ENCODE results near the gene AP1B1. TPM values are rescaled to one million over a fixed set of nuclear protein-coding genes. Genes with fewer than 3 reads are reported as not detected.
A peak's percentile ranks its signal among the peaks of the same experiment; 100 is the strongest.

AP1B1 gene
- total and polyA plus RNA-seq, 4 donors, result 22.3 to 71.9 (median 44.2) TPM

DNA sequence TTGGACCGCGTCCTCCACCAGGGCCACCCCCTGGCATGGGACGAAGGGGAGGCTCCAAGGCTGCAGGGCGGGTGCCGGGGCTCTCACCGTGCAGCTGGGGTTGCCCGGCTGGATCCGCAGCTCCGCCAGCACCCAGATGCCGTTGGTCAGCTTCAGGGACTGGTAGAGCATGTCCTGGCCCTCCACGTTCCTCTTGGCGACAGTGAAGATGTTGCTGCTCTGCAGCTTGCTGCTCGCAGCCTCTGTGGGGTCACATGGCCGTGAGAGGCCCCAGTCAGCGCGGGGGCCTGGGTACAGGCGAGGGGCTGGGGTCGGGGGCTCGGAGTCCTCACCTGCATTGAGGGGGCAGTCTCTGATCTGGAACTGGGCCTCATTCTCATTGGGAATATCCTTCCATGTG lies 58.1 kb downstream of the AP1B1 start:
- H3K27me3 ChIP-seq (ENCODE audit: control insufficient read depth in 1 of 2, insufficient read depth in 2 of 2, low read length in 1 of 2), result no peaks in the 10 kb centered on the region
- no peak overlapping the region for H3K27ac ChIP-seq (ENCODE audit: low read depth in 1 of 2, low read length in 2 of 2)
- peaks cover 0 to 8% of the 10 kb centered on the region in 2 donors for H3K36me3 ChIP-seq (ENCODE audit: control insufficient read depth in 1 of 2, insufficient read depth in 2 of 2, low read length in 1 of 2)
- intact Hi-C loops (cut with DNase I), result no loop called here
- DNase-seq (peak in 1 of 2 donors; percentile 72), ATAC-seq (ENCODE audit: low FRiP score) (no peak)
- no peaks in the 10 kb centered on the region for H3K4me1 ChIP-seq (ENCODE audit: control insufficient read depth in 1 of 2, insufficient read depth in 2 of 2, low read length in 2 of 2)
- H3K9me3 ChIP-seq (ENCODE audit: control insufficient read depth, low read length), result no peaks in the 10 kb centered on the region
- 86 to 88% methylated on average over 19 of the region's 19 CpGs for WGBS, 2 donors
- no peak overlapping the region for H3K4me3 ChIP-seq (ENCODE audit: low read length in 2 of 2)

GRCh38 chr22:29329581-29329980 lies 58.8 kb downstream of the AP1B1 start:
- Histone ChIP-seq H3K27ac (ENCODE audit: low read depth in 1 of 2, low read length in 2 of 2) (no peak overlapping the region), H3K4me1 (ENCODE audit: control insufficient read depth in 1 of 2, insufficient read depth in 2 of 2, low read length in 2 of 2) (no peaks in the 10 kb centered on the region), H3K36me3 (ENCODE audit: control insufficient read depth in 1 of 2, insufficient read depth in 2 of 2, low read length in 1 of 2) (peaks cover 0 to 8% of the 10 kb centered on the region in 2 donors), H3K4me3 (ENCODE audit: low read length in 2 of 2) (no peak overlapping the region), H3K9me3 (ENCODE audit: control insufficient read depth, low read length) (no peaks in the 10 kb centered on the region), H3K27me3 (ENCODE audit: control insufficient read depth in 1 of 2, insufficient read depth in 2 of 2, low read length in 1 of 2) (no peaks in the 10 kb centered on the region)
- WGBS, 2 donors, result 86 to 92% methylated on average over 11 of the region's 11 CpGs
- DNase-seq (no peak), ATAC-seq (ENCODE audit: low FRiP score) (no peak)
- intact Hi-C loops (cut with DNase I), result no loop called here

DNA sequence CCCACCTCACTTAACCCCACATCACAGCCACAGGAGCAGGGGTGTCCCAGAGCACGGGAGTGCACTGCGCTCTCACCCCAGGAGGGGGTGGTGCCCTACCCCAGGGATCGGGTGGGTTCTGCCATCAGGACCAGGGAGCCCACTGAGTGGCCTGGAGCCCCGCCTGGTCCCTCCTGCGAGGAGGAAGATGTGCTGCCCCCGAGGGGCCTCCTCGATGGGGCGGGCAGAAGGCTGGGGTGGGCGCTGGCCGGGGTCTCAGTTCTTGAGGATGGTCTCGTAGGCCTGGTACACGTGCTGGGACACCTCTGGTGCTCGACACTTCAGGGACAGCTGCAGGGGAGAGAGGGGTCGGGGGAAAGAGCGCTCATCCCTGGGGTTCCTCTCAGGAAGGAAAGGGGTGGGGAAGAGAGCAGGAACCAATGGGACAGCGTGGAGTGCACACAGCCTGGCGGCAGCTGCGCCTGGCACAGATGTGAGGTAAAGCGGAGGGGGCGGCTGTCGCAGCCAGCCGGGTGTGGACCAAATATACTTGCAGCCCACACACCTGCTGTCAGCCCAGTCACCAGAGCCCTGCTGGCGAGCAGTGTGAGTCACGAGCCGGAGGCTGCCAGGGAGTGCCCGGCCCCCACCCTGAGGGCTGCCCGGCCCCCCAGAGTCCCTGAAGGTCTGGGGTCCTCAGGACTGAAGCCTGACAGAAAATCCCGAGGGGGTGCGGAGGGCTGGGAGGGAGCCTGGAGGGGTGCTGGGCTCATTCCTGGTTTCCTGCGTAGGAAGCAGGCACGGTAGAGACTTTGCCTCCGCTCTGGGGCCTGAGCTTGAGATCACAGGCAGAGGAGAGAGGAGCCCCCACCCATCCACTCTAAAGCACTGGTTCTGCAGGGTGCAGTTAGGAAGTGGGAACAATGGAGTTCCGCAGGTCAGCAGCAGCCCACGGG lies 59.5 kb downstream of the AP1B1 start:
- H3K27ac ChIP-seq (ENCODE audit: low read depth in 1 of 2, low read length in 2 of 2), result no peak overlapping the region
- ATAC-seq (ENCODE audit: low FRiP score) (no peak), DNase-seq (no peak)
- intact Hi-C loops (cut with DNase I), result no loop called here
- WGBS, 2 donors, result 85 to 86% methylated on average over 34 of the region's 34 CpGs
- no peak overlapping the region for H3K4me3 ChIP-seq (ENCODE audit: low read length in 2 of 2)
- H3K27me3 ChIP-seq (ENCODE audit: control insufficient read depth in 1 of 2, insufficient read depth in 2 of 2, low read length in 1 of 2), result no peaks in the 10 kb centered on the region
- no peaks in the 10 kb centered on the region for H3K9me3 ChIP-seq (ENCODE audit: control insufficient read depth, low read length)
- peaks cover 0 to 8% of the 10 kb centered on the region in 2 donors for H3K36me3 ChIP-seq (ENCODE audit: control insufficient read depth in 1 of 2, insufficient read depth in 2 of 2, low read length in 1 of 2)
- H3K4me1 ChIP-seq (ENCODE audit: control insufficient read depth in 1 of 2, insufficient read depth in 2 of 2, low read length in 2 of 2), result no peaks in the 10 kb centered on the region

DNA sequence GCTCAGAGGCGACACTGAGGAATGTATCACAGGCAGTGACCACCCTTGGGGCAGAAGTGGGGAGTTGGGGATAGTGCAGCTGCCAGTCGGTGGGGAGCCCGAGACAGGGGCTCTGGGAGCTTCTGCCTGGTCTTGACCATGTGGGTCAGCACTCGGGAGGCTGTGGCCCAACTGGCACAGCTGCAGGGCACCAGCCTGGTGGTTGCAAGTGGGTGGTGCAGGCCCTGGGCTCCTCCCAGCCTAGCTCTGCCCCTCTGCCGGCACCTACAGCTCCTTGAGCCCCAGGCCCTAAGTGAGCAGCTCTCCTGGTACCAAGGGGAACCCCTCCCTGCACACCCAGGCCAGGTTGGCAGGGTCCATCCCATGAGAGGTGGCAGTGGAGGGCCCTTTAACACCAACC lies 60.3 kb downstream of the AP1B1 start:
- peaks cover 0 to 7% of the 10 kb centered on the region in 2 donors for H3K36me3 ChIP-seq (ENCODE audit: control insufficient read depth in 1 of 2, insufficient read depth in 2 of 2, low read length in 1 of 2)
- H3K27me3 ChIP-seq (ENCODE audit: control insufficient read depth in 1 of 2, insufficient read depth in 2 of 2, low read length in 1 of 2), result no peaks in the 10 kb centered on the region
- 83 to 95% methylated on average over 4 to 5 of the region's 5 CpGs for WGBS, 2 donors
- ATAC-seq (ENCODE audit: low FRiP score) (no peak), DNase-seq (peak in 1 of 2 donors; percentile 63)
- H3K27ac ChIP-seq (ENCODE audit: low read depth in 1 of 2, low read length in 2 of 2), result no peak overlapping the region
- H3K9me3 ChIP-seq (ENCODE audit: control insufficient read depth, low read length), result no peaks in the 10 kb centered on the region
- intact Hi-C loops (cut with DNase I), result no loop called here
- H3K4me3 ChIP-seq (ENCODE audit: low read length in 2 of 2), result no peak overlapping the region
- H3K4me1 ChIP-seq (ENCODE audit: control insufficient read depth in 1 of 2, insufficient read depth in 2 of 2, low read length in 2 of 2), result no peaks in the 10 kb centered on the region

DNA sequence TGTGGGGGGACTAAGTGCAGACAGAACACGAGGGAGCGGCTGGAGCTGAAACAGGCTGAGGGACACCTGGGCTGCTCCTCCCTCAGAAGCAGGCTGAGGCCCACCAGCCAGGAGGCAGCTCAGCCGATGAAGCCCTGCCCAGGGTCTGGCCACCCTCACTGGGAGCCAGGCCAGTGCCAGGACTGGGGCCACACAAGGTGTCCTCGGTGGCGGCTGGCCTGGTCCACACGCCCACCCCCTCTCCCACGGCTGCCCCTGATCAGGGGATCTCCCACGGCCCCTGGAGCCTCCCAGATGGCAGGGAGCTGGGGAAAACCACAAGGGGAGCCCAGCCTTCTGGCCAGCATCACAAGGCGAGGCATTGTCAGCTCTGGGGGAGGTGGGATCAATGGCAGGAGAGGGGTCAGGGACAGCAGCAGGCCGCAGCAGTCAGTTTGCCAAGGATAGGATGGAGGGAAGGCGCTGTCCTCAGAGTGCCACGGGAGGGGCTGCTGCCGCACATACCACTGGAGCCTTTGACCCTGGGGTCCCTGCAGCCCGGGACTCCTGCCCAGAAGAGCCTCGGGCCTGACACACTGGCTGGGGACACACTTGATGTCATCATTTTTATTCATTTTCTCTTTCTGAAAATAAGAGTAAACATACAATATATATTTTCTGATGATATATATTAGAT lies 61.1 kb downstream of the AP1B1 start:
- no peak overlapping the region for H3K4me3 ChIP-seq (ENCODE audit: low read length in 2 of 2)
- DNase-seq (peak in 1 of 2 donors; percentile 51), ATAC-seq (ENCODE audit: low FRiP score) (peak; percentile 5)
- no peaks in the 10 kb centered on the region for H3K9me3 ChIP-seq (ENCODE audit: control insufficient read depth, low read length)
- no peak overlapping the region for H3K27ac ChIP-seq (ENCODE audit: low read depth in 1 of 2, low read length in 2 of 2)
- H3K36me3 ChIP-seq (ENCODE audit: control insufficient read depth in 1 of 2, insufficient read depth in 2 of 2, low read length in 1 of 2), result peaks cover 0 to 4% of the 10 kb centered on the region in 2 donors
- no peaks in the 10 kb centered on the region for H3K4me1 ChIP-seq (ENCODE audit: control insufficient read depth in 1 of 2, insufficient read depth in 2 of 2, low read length in 2 of 2)
- H3K27me3 ChIP-seq (ENCODE audit: control insufficient read depth in 1 of 2, insufficient read depth in 2 of 2, low read length in 1 of 2), result no peaks in the 10 kb centered on the region
- 86% methylated on average over 15 of the region's 15 CpGs for whole genome bisulfite sequencing, 2 donors
- intact Hi-C loops (cut with DNase I), result no loop called here

DNA sequence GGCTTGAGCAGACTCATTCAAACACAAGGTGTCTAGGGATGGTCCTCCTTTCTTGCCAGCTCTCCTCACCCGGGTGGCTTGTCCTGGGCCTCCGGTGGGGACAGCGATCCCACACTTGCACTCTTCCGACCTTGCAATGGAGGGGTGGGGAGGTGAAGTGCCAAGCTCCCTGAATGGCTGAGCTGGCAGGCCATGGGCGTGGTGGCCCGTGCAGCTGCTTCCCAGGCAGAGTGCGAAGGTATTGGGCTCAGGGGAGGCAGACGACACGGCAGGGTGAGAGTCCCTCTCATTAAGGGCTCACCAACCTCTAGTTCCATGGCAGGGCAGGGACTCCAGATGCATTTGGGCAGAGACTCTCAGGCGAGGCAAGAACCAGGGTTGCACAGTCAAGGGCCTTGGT lies 61.9 kb downstream of the AP1B1 start:
- Histone ChIP-seq H3K4me1 (ENCODE audit: control insufficient read depth in 1 of 2, insufficient read depth in 2 of 2, low read length in 2 of 2) (no peaks in the 10 kb centered on the region), H3K27ac (ENCODE audit: low read depth in 1 of 2, low read length in 2 of 2) (no peak overlapping the region), H3K36me3 (ENCODE audit: control insufficient read depth in 1 of 2, insufficient read depth in 2 of 2, low read length in 1 of 2) (peaks cover 0 to 4% of the 10 kb centered on the region in 2 donors), H3K9me3 (ENCODE audit: control insufficient read depth, low read length) (no peaks in the 10 kb centered on the region), H3K4me3 (ENCODE audit: low read length in 2 of 2) (no peak overlapping the region), H3K27me3 (ENCODE audit: control insufficient read depth in 1 of 2, insufficient read depth in 2 of 2, low read length in 1 of 2) (no peaks in the 10 kb centered on the region)
- WGBS, 2 donors, result 88 to 92% methylated on average over 10 of the region's 10 CpGs
- ATAC-seq (ENCODE audit: low FRiP score) (no peak), DNase-seq (peak in 1 of 2 donors; percentile 69)
- intact Hi-C loops (cut with DNase I), result no loop called here

GRCh38 chr22:29325785-29326315 lies 62.5 kb downstream of the AP1B1 start:
- ATAC-seq (ENCODE audit: low FRiP score), result no peak
- no peaks in the 10 kb centered on the region for H3K4me1 ChIP-seq (ENCODE audit: control insufficient read depth in 1 of 2, insufficient read depth in 2 of 2, low read length in 2 of 2)
- H3K27me3 ChIP-seq (ENCODE audit: control insufficient read depth in 1 of 2, insufficient read depth in 2 of 2, low read length in 1 of 2), result no peaks in the 10 kb centered on the region
- peaks cover 0 to 4% of the 10 kb centered on the region in 2 donors for H3K36me3 ChIP-seq (ENCODE audit: control insufficient read depth in 1 of 2, insufficient read depth in 2 of 2, low read length in 1 of 2)
- H3K4me3 ChIP-seq (ENCODE audit: low read length in 2 of 2), result no peak overlapping the region
- no peak overlapping the region for H3K27ac ChIP-seq (ENCODE audit: low read depth in 1 of 2, low read length in 2 of 2)
- H3K9me3 ChIP-seq (ENCODE audit: control insufficient read depth, low read length), result no peaks in the 10 kb centered on the region
- intact Hi-C loops (cut with DNase I), result no loop called here
- WGBS, 2 donors, result 13 to 16% methylated on average over 9 of the region's 9 CpGs
- peak in 1 of 2 donors; percentile 65 for DNase-seq

GRCh38 chr22:29325356-29325755 lies 63.0 kb downstream of the AP1B1 start:
- H3K9me3 ChIP-seq (ENCODE audit: control insufficient read depth, low read length), result no peaks in the 10 kb centered on the region
- peaks cover 0 to 4% of the 10 kb centered on the region in 2 donors for H3K36me3 ChIP-seq (ENCODE audit: control insufficient read depth in 1 of 2, insufficient read depth in 2 of 2, low read length in 1 of 2)
- 86 to 88% methylated on average over 8 of the region's 8 CpGs for WGBS, 2 donors
- ATAC-seq (ENCODE audit: low FRiP score) (no peak), DNase-seq (no peak)
- no peak overlapping the region for H3K4me3 ChIP-seq (ENCODE audit: low read length in 2 of 2)
- no peaks in the 10 kb centered on the region for H3K27me3 ChIP-seq (ENCODE audit: control insufficient read depth in 1 of 2, insufficient read depth in 2 of 2, low read length in 1 of 2)
- H3K4me1 ChIP-seq (ENCODE audit: control insufficient read depth in 1 of 2, insufficient read depth in 2 of 2, low read length in 2 of 2), result no peaks in the 10 kb centered on the region
- no peak overlapping the region for H3K27ac ChIP-seq (ENCODE audit: low read depth in 1 of 2, low read length in 2 of 2)
- intact Hi-C loops (cut with DNase I), result no loop called here

All from aorta (tissue), 5 donors.